Erythroblast (primary cell): ENCODE data around the gene STX5.
A peak's percentile ranks its signal among the peaks of the same experiment; 100 is the strongest.
"Not testable (repeated sequence)": the region's sequence is repeated elsewhere in the genome, so short reads cannot be mapped to it uniquely, and the experiment has no call there.

Experiments
- DNase-seq, 2 experiments: peaks; one replicate each; lab custom pipeline; 2025; lab: John Stamatoyannopoulos, UW
- GATA1 ChIP-seq: IDR thresholded peaks from 2 replicates; pipeline ENCODE4 v1.6.1; 2011; ENCODE audit warnings: low read depth, mild to moderate bottlenecking, control low read depth, low read length, moderate library complexity
- POLR2A ChIP-seq: IDR thresholded peaks from 2 replicates; pipeline ENCODE4 v1.6.1; 2011; ENCODE audit warnings: mild to moderate bottlenecking, low read length

Gene STX5

DNA sequence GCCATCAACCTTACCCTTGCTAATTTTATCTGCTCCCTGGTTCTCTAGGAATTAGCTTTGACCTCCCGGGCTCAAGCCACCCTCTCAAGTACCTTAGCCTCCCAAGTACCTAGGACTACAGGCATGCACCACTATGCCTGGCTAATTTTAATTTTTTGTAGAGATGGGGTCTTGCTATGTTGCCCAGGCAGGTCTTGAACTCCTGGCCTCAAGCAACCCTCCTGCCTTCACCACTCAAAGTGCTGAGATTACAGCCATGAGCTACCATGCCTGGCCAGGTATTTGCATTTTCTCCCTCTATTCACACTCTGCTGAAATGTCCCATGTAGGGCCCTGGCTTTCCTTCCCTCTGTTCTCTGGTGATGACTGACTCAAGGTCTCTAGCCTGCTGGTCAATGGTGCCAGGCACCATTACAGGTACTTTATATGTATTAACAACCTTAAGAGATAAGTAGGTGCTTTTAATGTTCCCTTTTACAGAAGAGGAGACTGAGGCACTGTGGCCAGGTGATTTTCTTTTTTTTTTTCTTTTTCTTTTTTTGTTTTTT, 16.0 kb upstream of the STX5 start:
- no peak for DNase-seq
- TF ChIP-seq POLR2A (no peak), GATA1 (no peak)

DNA sequence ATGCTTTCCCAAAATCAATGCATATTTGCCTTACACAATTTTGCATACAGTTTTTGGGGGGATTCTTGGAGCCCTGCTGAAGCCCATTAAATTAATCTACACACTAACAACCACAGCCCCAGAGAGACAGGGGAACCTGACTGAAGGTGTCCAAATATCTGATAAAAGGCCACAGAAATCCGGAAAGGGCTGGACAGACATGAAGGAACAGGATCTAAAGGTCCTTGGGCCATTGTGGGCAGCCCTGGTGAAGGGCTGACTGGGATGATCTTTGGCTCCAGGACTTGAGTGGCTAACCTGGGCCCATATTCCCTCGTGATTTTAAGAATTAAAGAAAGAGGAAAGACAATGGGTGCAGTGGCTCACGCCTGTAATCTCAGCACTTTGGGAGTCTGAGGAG, 14.3 kb upstream of the STX5 start:
- DNase-seq = no peak
- no peak for TF ChIP-seq POLR2A
- no peak for TF ChIP-seq GATA1

DNA sequence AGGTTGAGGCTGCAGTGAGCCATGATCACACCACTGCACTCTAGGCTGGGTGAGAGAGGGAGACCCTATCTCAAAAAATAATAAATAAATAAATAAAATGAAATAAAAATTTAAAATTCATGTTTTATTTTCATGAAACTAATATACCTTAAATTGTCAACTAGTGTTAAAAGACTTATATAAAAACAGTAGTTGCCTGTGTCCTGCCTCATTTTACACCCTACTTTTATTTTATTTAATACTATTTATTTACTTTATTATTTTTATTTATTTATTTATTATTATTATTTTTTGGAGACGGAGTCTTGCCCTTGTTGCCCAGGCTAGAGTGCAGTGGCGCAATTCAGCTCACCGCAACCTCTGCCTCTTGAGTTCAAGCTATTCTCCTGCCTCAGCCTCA, 12.3 kb upstream of the STX5 start:
- TF ChIP-seq POLR2A = no peak
- no peak for TF ChIP-seq GATA1
- no peak for DNase-seq

DNA sequence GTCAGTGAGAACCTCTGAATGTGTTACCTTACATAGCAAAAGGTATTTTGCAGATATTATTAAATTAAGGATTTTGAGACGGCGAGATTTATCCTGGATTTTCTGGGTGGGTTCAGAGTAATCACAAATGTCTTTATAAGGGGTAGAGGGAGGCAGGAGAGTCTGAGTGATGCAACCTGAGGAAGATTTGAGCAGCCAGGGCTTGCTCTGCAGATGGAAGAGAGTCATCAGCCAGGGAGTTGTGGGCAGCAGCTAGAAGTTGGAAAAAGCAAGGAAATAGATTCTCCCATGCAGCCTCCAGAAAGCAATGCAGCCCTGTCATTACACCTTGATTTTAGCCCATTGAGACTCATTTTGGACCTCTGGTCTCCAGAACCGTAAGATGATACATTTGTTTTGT, 11.6 kb upstream of the STX5 start:
- TF ChIP-seq GATA1 = no peak
- TF ChIP-seq POLR2A = no peak
- no peak for DNase-seq

DNA sequence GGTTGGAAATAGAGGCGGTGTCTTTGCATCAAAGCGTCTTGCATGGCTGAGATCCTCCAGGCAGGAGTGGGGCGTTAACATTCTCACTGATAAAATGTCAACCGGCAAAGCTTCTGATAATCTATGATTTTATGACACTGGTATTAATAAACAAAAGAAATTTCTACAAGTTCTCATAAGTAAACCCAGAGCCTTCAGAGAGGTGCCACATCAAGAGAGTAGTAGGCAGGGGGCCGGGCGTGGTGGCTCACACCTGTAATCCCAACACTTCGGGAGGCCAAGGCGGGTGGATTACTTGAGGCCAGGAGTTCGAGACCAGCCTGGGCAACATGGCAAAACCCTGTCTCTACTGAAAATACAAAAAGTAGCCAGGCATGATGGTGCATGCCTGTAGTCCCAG, 11.0 kb upstream of the STX5 start:
- not testable (repeated sequence) for DNase-seq

DNA sequence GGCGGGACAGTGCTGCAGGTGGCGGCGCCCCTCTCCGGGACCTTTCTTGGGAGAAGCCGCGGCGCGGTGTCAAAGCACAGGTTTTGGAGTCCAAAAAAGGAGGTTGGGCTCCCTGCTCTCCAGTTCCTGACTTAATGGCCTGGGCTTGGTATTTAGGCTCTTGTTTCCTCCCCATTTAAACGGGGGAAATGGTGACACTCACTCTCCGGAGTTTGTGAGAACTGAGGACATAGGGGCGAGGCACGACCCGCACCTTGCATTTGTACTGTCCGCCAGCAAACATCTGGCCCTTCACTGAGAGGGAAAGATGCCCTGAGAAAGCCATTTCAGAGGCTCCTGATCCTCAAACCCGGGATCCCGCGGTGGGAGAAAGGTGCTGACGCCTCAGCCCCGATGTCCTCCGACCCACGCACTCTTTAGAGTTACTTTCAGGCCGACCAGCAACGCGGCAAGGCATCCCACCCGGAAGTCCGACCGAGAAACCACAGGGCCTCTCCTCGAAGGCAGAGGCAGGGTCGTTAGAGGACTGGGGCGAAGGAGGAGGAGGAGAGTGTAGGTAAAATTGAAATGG, 10.4 kb upstream of the STX5 start:
- no peak for TF ChIP-seq GATA1
- no peak for TF ChIP-seq POLR2A
- DNase-seq = no peak

DNA sequence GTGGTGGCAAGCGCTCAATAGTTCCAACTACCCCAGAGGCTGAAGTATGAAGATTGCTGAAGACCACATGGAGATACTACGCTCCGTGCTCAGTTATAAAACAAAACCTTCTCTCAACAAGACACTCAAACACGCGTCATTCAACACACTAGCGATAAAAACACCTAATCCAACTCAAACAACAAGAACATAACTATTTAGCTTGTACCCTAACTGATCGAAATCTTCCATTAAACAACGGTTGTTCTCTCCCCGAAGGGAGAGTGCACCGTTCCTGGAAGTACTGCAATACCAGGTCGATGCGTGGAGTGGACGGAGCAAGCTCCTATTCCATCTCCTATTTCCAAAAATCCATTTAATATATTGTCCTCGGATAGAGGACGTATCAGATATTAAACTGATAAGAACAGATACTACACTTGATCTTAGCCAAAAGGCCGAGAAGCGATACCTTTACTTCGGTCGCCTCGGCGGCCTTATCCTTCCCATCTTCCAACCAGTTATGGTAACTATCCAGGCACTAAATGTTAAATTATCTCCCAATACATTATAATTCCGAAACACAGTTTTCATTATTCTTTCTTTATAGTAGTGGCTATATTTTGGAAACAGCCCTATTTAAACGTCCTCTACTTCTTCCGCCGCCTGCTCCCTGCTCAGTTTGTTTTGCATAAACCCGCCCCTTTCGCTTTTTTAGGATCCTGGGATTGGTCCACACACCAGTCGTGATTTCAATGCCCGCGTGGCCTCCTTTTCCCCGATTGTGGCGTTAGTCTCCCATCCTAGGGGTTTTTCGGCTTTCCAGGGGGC, 9.7 kb upstream of the STX5 start:
- DNase-seq = peak; percentile 95 to 97

DNA sequence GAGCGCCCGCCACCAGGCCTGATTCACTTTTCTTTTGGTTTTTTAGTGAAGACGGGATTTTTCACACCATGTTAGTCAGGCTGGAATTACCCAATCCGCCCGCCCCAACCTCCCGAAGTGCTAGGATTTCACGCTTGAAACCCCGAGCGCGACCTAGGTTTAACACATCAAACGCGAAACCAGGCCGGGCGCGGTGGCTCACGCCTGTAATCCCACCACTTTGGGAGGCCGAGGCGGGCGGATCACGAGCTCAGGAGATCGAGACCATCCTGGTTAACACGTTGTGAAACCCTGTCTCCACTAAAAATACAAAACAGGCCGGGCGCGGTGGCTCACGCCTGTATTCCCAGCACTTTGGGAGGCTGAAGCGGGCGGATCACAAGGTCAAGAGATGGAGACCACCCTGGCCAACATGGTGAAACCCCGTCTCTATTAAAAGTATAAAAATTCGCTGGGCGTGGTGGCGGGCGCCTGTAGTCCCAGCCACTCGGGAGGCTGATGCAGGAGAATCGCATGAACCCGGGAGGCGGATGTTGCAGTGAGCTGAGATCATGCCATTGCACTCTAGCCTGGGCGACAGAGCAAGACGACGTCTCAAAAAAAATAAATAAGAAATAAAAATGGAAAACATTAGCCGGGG, 9.0 kb upstream of the STX5 start:
- peak; percentile 73 to 88 for DNase-seq

More for the DNA sequence above, 9.7 kb upstream of the STX5 start:
- TF ChIP-seq POLR2A (peak; percentile 100), GATA1 (no peak)

DNA sequence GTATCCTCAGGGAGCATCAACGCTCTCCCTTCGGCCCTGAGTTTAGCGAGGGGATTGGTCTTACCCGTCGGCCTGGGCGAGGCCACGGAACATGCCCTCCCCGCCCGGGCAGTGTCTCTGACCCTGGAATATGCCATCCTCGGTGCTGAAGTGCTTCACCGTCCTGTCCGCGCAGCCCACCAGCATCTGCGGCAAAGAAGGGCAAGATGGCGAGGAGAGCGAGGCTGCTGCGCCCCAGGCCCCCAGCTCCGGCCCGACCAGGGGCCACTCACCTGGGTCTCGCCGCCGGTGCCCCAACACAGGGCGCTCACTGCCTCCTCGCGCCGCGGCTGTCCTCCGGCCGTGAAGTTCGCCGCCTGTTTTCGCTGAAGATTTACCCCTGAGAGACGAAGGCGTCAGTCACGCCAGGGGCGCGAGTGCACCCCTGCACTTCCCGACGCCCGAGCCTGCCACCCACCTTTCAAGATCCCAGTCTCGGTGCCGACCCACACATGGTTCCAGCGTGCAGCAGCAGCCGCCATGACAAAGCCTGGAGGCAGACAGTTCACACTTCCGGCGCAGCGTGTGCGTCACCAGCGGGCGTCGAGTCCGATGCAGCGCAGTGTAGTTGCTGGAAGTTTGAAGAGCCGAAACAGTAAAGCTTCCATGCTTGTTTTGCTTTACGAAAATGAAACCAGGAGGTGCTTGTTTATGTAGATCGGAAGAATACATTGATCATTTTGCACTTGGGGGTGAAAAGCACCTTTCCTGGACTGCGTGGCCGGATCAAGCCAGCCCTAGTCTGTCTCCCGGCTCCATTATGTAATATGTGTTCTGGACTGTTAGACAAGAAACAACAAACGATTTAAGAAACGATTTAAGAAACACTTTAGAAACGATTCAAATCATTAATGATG, 7.4 kb upstream of the STX5 start, which contains the start of gene WDR74:
TSS of gene WDR74 (minus strand) at position 541 of the 896 bp plus-strand sequence. CDS start at position 521, 20 bp downstream.
- TF ChIP-seq POLR2A (peak; percentile 94), GATA1 (no peak)
- DNase-seq = peak; percentile 95 to 96

DNA sequence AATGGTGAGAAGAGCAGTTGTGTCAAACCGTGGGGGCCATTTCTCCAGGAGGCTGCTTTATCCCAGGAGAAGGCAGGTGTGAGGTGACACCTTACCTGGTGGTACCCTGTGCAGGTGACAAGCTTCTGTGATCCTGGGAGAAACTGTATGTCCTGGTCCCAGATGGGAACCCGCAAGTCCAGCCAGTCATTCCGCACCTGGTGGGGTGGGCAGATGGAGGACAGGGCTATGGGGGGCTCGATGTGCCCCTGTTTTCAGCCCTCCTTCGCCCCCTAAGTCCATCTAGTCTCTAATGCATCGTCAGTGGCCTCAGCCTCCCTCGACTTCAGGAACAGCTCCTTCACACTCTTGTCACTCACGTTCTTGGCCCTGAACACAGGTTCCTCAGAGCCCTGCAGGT, 3.5 kb upstream of the STX5 start:
- TF ChIP-seq POLR2A (no peak), GATA1 (no peak)
- DNase-seq = no peak

DNA sequence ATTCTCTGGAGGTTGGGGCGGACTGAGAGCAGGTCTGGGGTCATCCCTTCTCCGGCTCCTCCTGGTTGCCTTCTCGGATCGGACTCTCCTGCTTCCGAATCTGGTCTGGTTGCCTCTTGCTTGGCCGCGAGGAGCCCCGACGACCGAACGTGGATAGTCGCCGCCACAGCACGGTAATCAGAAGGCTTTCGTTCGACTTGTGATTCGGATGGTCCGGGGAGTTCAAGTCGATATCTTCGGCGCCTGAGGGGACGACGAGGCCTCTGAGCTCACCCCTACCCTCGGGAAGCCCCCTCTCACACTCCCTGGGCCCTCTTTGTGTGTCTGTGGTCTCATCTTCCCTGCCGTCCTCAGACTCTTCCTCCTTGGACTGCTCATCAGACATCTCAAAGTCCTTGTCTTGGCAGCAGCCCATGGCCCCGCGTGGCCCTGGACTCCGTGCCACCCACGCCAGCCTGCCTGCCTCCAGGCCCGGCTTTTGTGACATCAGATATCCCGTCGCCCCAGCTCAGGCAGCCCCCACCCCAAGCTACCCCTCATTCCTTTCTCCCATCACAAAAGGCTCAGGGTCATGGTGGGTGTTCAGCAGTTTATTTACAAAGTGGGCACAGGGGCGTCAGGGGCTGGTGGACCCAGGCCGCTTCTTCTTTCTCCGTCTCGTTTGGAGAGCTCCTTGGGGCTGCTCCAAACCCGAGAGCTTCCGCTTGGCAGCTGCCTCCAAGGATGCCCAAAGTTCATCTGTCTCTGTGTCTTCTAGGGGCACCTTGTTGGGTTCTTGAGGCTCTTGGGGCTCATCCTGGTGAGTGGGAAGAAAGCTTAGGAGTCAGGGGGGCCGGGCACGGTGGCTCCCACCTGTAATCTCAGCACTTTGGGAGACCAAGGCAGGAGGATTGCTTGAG, 734 bp upstream of the STX5 start, which contains the start of gene TEX54:
TSS of gene TEX54 (minus strand) at position 506 of the 899 bp plus-strand sequence.
- no peak for DNase-seq

DNA sequence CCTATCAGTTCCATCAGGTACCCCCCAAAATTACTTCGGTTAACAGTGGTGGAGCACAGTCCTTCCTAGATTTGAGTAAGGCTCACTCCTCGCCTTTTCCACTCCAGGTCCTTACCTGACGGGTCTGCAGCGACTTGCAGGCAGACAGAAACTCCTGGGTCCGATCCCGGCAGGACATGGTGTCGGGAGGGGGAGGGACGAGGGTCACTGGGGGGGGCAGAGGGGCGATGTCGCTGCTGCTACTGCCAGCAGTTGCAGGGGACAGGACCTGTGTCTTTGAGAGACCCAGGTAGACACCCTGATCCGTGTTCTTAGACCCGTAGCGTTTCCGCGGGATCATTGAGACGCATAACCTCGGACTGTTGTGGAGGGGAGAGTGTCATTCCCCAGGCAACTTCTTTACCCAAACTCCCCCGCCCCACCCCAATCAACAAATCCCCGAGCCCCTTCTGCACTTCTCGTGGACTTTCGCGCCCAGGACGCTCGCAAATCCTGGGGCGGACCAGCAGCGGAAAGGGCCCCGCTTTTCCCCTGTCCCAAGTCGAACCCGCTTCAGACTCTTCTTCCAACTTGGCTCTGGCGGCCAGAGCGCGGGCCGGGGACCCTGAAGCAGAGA, 839 bp downstream of the STX5 start:
- TF ChIP-seq GATA1 (no peak), POLR2A (no peak)
- DNase-seq = peak in 1 of 2 experiments; percentile 79

More for the DNA sequence above, 734 bp upstream of the STX5 start, which contains the start of gene TEX54:
- TF ChIP-seq POLR2A (no peak), GATA1 (no peak)

DNA sequence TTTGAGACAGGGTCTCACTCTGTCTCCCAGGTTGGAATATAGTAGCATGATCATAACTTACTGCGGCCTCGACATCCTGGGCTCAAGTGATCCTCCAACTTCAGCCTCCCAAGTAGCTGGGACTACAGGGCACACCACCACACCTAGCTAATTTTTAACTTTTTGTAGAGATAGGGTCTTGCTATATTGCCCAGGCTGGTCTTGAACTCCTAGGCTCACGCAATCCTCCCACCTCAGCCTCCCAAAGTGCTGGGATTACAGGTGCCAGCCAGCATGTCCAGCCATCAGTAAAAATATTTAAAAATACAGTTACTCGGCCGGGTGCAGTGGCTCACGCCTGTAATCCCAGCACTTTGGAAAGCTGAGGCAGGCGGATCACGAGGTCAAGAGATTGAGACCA, 3.7 kb downstream of the STX5 start:
- not testable (repeated sequence) for DNase-seq
